GM13977 (cell line): ENCODE data around the gene NME4.
"Not testable (repeated sequence)": the region's sequence is repeated elsewhere in the genome, so short reads cannot be mapped to it uniquely, and the experiment has no call there.

Experiments
- DNase-seq: peaks from one replicate; pipeline ENCODE4 v3.0.0; 2012; ENCODE audit warnings: low spot score
- CTCF ChIP-seq: IDR thresholded peaks from 2 replicates; pipeline ENCODE4 v1.5.1; 2012; ENCODE audit warnings: mild to moderate bottlenecking, control low read depth; ENCODE audit not compliant: insufficient read depth; ENCODE audit errors: extremely low read depth, missing control alignments
- in situ Hi-C: fragments of 300-500 bp; cut with MboI; formaldehyde crosslinking; loops from one replicate; pipeline ENCODE4 v1.12.0; 2022; ENCODE audit warnings: low sequenced_read_pairs, low pct_unique_long_range_greater_than_20kb, mixed read lengths, inconsistent platforms; ENCODE audit not compliant: unreplicated experiment

Gene NME4

GRCh38 chr16:376817-377418, 20.1 kb upstream of the NME4 start:
- in situ Hi-C loops: no loop called here
- TF ChIP-seq CTCF: no peak
- DNase-seq: no peak

GRCh38 chr16:377419-377951, 19.5 kb upstream of the NME4 start:
- in situ Hi-C loops: no loop called here
- TF ChIP-seq CTCF: no peak
- DNase-seq: no peak

- DNase-seq, in situ Hi-C loops: not testable (repeated sequence)
Measured at GRCh38 chr16:378113-378820, 18.7 kb upstream of the NME4 start.

GRCh38 chr16:378821-379182, 18.2 kb upstream of the NME4 start:
- in situ Hi-C loops: no loop called here
- no peak for DNase-seq
- TF ChIP-seq CTCF: no peak

- DNase-seq: no peak
- in situ Hi-C loops: no loop called here
- no peak for TF ChIP-seq CTCF
Measured at GRCh38 chr16:379183-379960, 17.6 kb upstream of the NME4 start.

- DNase-seq: no peak
- in situ Hi-C loops: no loop called here
- no peak for TF ChIP-seq CTCF
Measured at GRCh38 chr16:379961-380761, 16.8 kb upstream of the NME4 start.
